GM19099 (cell line): ENCODE data around the gene FGA.

Experiments used
- POLR2A ChIP-seq: IDR thresholded peaks from 3 replicates; pipeline ENCODE4 v1.6.1; 2011; ENCODE audit warnings: low read depth; ENCODE audit not compliant: insufficient read length; ENCODE audit errors: extremely low read depth

FGA gene

DNA sequence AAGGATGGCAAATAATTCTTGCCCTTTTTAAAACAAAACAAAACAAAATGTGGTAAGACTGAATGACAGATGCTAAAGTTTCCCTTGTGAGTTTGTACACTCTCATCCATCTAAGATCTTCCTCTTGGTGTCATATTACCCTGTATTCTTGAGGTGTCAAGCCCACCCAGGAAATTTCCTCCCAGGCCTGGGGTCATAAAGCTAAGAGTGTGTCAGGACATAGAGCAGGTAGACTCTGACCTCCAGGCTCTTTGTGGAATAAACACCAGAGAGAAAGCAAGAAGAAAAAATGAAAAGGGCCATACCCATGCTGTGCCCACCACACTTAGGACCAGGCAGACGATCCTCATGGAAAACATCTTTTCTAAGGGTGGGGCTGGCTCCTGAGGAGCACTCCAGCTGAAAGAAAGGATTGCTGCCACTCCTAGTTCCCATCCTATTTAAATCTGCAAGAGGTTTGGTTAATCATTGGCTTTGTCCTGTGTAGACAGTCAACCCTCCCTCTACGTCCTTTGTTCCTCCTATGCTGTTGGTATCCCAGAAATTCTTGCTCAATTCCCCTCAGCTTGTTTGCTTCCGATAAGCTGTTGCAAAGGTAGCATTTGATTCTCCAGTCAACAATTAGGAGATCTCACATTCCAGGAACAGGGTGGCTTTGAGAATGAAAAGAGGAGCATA is at the start of gene FGA:
FGA (minus strand) TSS at position 414 of the 678 bp plus-strand sequence; CDS start at position 359, 55 bp downstream.
- TF ChIP-seq POLR2A, result no peak

DNA sequence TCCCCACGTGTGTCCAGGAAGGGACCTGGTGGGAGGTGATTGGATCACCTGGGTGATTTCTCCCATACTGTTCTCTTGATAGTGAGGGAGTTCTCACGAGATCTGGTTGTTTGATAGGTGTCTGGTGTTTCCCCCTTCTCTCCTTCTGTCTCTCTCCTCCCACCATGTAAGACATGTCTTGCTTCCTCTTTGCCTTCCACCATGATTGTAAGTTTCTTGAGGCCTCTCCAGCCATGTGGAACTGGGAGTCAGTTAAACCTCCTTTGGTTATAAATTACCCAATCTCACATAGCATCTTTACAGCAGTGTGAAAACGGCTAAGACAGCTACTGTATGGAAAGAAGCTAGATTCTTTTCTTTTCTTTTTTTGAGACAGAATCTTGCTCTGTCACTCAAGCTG is 43.5 kb upstream of the FGA start:
- no peak for TF ChIP-seq POLR2A

DNA sequence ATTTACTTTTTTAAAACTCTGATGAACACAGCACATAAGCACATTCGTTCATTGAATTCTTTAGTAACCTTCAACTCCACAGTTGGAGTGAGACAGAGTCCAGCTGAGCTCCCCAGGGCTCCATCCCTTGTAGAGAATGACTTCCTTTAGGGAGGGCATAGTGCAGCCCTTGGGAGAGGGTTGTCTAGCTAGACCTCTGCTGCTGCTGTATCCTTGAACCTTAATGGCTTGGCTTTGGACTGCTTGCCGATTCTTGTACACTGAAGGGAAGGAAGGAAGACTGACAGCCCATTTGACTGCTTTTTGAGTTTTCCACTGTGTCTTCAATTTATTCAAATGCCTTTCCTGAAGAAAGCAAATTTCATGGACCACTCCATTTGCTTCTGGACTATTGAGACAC is 41.3 kb upstream of the FGA start:
- TF ChIP-seq POLR2A, result no peak

DNA sequence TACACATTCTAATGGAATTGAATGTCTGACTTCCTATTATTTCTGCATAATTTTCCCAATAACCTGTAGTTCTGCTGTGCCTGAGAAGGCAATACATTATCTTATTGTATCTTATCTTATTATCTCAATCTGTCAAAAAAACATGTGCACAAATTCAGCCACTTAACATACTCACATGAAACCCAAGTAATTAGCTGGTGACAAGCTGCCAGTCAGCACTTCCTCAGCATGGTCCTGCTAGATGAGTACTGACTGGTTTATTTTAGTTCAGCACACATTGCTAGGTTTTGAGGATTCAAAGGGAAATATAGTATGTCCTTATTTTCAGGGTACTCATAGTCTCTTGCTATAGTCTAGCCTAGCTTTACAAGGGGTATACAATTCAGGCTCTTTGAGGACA is 39.8 kb upstream of the FGA start:
- no peak for TF ChIP-seq POLR2A

DNA sequence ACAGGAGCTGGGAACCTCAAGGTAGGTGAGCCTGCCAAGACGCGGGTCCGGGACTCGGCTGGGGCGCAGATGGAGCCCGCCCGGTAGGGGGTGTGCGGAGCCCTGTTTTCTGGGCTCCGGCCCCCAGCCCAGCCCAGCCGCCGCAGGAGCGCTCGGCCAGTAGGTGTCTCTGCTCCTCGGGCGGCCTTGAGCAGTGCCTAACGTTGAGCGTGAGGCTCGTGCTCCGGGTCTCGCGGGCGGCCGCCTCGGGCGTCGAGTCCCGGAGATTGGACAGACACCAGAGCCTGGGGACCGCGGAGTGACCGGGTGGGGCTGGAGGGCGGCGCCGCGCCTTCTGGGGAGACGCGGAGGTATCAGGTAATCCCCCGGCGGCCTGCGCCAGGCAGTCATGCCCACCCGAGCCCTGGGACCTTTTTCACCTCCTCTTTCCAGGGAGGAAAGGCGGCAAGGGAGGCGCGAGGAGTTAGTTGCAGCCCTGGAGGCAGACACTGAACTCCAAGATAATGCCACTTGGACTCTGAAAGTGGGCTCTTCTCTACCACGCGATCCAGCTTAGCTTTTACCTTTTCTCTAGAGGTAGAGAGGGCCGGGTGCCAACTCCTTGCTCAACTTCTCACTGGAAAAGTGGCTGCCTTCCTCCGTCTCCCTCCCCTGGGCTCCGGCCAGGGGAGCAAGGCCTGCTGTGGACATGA is 36.4 kb upstream of the FGA start:
- TF ChIP-seq POLR2A, result no peak

DNA sequence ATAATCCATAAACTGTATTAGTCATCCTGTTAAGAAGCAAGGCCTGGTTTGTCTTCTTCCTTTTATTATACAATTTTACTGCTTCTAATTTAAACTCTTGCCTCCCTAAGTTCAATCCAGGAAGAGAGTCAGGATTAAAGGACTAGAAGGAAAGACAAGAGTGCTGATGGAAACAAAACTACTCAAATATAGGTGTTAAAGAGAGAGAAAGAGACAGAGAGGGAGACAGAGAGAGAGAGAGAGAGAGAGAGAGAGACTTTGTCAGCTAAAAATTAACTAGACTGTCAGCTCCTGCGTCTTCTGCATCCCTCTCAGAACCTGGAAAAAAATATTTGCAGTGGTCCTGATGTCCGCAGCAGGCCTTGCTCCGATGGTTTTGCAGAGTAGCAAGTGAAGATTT is 35.4 kb upstream of the FGA start:
- no peak for TF ChIP-seq POLR2A

DNA sequence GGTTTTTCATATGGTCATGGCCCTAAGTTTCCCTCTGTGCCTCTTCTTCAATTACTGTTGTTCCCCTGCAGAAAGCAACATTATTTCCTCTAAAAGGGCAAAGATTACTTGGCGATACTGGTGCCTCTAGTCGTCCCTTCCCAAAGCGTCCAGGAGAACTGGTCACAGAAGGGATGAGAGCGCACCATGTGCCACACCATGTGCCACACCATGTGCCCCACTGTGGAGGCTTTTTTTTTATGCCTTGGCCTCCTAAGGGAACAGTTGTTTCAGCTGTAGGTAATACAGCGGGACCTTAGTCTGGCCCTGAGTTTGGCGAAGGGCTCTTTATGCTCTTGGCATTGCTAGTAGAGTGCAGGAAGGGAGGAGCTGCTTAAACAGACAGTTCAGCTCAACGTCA is 33.5 kb upstream of the FGA start:
- no peak for TF ChIP-seq POLR2A

DNA sequence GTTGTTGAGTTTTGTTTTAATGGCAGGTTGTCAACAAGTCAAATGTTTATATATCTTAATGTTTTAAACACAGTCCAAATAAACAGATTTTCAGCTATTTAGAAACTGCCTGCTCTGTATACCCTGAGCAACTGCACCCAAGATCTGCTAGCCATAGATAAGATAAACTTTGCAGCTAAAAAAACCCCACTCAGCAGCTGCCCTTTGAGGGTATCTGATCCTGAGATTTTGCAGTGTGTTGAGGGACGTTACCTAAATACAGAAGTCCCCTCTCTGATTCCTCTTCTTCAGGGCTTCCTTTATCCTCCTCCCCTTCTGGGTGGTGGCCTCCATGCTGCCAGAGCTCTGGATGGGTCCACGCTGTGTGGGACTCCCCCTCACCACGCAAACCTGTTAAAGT is 32.9 kb upstream of the FGA start:
- TF ChIP-seq POLR2A, result no peak

DNA sequence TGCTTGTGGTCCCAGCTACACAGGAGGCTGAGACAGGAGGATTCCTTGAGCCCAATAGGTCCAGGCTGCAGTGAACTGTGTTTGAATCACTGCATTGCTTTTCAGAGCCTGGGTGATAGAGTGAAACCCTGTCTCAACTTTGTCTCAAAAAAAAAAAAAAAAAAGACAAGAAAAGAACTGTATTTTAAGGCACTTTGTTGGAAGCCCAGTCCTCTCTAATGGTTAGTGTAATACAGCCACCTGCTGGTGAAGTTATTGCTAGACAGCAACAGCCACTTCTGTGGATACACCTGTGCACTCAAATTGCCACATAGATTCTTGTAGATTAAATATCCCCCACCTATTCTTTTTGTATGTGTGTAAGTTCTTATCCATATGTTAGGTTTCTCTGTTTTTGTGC is 32.1 kb upstream of the FGA start:
- TF ChIP-seq POLR2A, result no peak

DNA sequence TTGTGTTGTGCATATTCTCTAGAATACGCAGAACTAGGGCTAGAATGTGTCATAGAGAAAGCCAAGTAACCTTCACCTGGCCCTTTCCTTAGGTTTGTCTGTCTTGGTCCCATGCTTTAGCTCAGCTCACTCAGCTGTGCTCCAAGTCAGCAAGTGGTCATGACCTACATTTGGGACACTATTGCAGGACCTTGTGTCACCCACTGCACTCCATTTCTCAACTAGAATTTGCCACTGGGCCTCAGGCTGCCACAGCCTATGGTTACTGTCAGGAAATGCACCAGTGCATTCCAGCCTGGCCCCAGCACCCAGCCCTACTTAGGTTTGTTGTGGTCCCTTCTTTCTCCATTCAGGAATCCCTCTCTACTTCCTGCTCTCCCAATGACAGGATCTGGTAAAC is 29.6 kb upstream of the FGA start:
- no peak for TF ChIP-seq POLR2A

DNA sequence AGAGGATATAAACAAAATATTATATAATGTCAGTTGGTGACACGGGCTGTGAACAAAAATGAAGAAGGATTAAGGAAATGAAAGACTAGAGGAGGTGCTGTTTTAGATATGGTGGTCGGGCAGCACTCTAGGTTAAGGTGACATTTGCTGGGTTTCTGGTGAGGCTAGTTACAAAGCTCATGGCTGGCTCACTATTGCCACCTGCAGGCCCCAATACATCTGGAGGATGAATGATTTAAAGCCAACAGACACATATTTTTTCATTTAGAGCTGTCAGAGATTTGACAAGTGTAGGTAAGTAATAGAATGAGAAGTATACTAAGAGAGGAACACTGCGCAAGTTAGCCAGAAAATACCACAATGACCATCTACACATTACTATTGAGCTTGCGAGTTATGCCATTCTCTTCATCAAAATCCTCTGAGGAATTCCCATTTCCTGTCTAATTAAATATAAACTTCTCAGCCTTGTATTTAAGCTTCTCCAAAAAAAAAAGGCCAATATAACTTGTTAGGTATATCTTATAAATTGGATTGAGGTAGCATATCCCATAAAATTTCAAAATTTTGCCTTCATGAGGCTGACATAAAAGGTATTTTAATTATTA is 28.3 kb upstream of the FGA start:
- TF ChIP-seq POLR2A, result no peak

DNA sequence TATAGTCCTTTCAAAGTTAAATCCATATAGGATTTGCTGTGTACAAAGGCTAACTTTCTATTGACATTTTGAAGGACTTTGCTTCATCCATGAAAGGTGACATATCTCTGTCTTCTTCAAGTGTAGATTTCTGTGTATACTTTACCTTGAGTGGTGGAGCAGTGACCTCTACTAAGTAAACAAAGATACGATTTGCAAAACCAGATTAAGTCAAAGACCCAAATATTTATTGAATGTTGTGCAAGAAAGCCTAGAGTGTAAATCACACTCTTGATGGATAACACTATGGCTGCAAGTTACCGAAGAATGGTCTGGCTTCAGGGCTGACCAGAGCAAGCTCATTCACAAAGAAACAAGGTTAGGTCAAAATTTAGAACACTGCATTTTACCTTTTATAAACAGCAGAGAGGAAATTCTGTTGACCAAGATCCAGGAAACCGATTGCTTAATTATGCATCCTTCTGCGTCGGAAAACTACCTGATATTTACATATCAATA is 27.3 kb upstream of the FGA start:
- no peak for TF ChIP-seq POLR2A

DNA sequence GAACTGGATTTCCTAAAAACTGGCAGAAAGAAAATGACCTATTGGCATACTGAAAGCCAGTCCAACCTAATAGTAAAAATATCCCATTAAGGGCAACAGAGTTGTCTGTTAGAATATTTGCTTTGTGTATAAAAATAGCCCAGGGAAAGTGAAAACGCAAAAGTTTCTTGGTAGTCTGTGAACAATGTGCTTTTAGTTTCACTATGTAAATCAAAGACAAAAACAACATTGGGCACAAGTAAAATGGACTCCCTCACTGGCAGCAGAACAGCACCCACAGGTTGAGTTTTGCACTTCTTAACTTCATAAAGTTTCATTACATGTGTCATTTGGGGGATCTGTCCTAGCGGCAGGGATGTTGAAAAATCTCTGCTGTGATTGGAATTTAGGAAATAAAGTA is 26.2 kb upstream of the FGA start:
- TF ChIP-seq POLR2A, result no peak

DNA sequence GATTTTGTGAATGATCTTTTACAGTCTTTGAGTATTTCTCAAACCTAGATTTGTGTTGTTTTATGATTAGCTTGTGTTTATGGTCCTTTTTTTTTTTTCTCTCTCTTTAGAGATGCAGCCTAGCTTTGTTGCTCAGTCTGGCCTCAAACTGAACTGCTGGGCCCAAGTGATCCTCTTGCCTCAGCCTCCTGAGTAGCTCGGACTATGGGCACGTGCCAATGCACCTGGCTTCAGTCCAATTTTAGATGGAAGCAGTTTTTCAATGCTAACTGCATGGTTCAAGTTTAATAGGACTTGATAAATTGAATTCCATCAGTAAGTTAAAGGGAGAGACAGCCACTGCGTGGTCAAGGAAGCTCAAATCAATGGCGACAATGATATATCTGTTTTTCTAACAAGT is 25.7 kb upstream of the FGA start:
- no peak for TF ChIP-seq POLR2A

DNA sequence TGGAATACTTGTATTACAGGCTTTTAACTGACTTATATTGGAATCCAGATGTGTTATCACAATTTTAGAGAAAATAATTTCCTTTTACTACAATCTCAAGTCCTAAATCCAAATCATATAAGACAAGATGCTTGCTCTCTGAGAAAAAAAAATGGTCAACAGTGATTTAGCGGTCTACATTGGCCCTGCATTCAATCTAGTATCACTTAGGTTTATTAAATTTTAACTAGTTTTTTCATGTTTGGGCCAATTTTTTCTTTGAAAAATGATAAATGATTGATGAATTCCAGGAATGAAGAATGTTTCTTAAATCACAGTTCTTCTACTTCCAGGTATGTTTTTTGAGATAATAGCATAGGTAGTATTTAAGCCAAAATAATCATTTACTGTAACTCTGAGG is 24.7 kb upstream of the FGA start:
- TF ChIP-seq POLR2A, result no peak

DNA sequence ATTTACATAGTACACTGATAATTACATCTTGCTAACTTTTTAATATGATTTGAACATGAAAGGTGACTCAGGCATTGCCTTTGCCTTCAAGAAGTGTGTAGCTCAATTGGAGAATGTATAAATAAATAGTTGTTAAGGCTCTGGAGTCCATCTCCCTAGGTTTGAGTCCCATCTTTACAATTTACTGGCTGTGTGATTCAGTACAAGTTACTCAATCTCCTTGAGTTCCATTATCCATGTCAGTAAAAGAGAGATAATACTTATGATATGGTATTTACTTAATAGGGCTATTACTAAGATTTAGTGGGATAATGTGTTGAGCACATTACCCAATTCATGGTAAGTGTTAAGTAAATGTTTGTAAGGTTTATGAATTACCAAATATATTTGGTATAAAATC is 23.8 kb upstream of the FGA start:
- TF ChIP-seq POLR2A, result no peak

DNA sequence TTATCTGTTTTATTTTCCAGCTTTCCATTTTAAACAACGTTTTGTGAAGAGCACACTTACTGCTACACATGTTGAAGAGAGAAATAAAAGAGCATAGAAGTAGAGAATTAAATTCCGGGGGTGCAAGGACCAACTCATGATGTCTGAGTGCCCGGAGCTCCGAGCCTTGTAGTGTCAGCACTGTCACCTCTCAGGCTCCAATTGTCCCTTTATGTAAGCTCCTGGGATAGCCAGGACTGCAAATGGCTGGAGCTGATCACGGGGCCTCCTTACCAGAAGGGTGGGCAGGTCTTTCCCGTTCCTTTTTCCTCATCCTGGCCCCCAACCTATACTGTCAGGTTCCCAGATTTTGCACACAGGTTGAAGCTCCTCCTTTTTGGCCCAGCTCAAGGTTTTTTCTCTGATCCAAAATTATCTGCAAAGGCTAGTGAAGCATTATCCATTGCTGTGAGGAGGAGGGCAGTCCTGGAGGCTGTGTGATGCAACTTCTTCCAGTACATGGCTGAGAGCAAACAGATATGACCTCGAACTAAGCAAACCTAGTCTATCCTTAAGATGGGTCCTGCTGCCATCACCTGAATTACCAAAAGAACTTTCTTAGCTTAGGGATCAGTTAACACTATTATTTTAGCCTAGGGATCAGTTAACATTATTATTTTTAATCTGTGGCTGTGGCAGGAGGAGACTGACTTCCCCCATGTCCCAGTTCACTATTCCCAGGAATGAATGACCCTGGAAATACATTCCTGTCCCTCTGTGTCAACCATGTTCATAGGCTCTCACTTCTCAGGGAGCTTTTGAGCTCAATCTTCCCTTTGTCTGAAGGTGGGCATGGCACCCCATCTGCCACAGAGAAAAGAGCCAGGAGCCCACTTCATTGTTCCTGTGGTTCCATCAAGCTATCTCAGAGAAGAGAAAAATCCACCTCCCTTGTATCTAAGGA is 22.2 kb upstream of the FGA start, which contains the start of gene FGG:
FGG (minus strand) TSS at position 185 of the 943 bp plus-strand sequence; CDS start at position 138, 47 bp downstream.
- no peak for TF ChIP-seq POLR2A
